ENCODE results near the gene P2RX3.
"Not testable (repeated sequence)": the region's sequence is repeated elsewhere in the genome, so short reads cannot be mapped to it uniquely, and the experiment has no call there.

P2RX3 gene

GRCh38 chr11:57325735-57326048, 12.5 kb upstream of the P2RX3 start:
- DNase-seq, result no peak

GRCh38 chr11:57327721-57328120, 10.4 kb upstream of the P2RX3 start:
- DNase-seq, result no peak

- no peak for DNase-seq
Measured at GRCh38 chr11:57330029-57330428, 8.1 kb upstream of the P2RX3 start.

- DNase-seq, result no peak
Measured at GRCh38 chr11:57331720-57332119, 6.4 kb upstream of the P2RX3 start.

GRCh38 chr11:57332694-57333440, 5.3 kb upstream of the P2RX3 start:
- no peak for DNase-seq

GRCh38 chr11:57335023-57335342, 3.2 kb upstream of the P2RX3 start:
- no peak for DNase-seq

- DNase-seq, result peak; percentile 92
Measured at GRCh38 chr11:57335343-57336110, 2.6 kb upstream of the P2RX3 start, which contains the start of gene SSRP1. Gene SSRP1 (minus strand): TSS chr11:57335892. CDS start chr11:57335121, 771 bp downstream.

GRCh38 chr11:57336111-57336666, 2.0 kb upstream of the P2RX3 start:
- no peak for DNase-seq

- not testable (repeated sequence) for DNase-seq
Measured at GRCh38 chr11:57336856-57337255, 1.3 kb upstream of the P2RX3 start.

GRCh38 chr11:57339328-57339727, 1.2 kb downstream of the P2RX3 start:
- no peak for DNase-seq

GRCh38 chr11:57340039-57340615, 2.0 kb downstream of the P2RX3 start:
- DNase-seq, result peak; percentile 79

- no peak for DNase-seq
Measured at GRCh38 chr11:57341250-57341808, 3.2 kb downstream of the P2RX3 start.

GRCh38 chr11:57342702-57343101, 4.5 kb downstream of the P2RX3 start:
- DNase-seq, result no peak

GRCh38 chr11:57343825-57344224, 5.7 kb downstream of the P2RX3 start:
- DNase-seq, result no peak

- no peak for DNase-seq
Measured at GRCh38 chr11:57344826-57345225, 6.7 kb downstream of the P2RX3 start.

GRCh38 chr11:57345555-57346211, 7.5 kb downstream of the P2RX3 start:
- DNase-seq, result peak; percentile 85

GRCh38 chr11:57347336-57347735, 9.2 kb downstream of the P2RX3 start:
- DNase-seq, result no peak

- DNase-seq, result no peak
Measured at GRCh38 chr11:57348052-57348451, 9.9 kb downstream of the P2RX3 start.

GRCh38 chr11:57348636-57349313, 10.6 kb downstream of the P2RX3 start:
- DNase-seq, result no peak

GRCh38 chr11:57349491-57350274, 11.5 kb downstream of the P2RX3 start:
- DNase-seq, result peak; percentile 85

- no peak for DNase-seq
Measured at GRCh38 chr11:57353036-57353435, 14.9 kb downstream of the P2RX3 start.

- no peak for DNase-seq
Measured at GRCh38 chr11:57353446-57353845, 15.3 kb downstream of the P2RX3 start.
